HG02798 (cell line): ENCODE measurements around the gene RYR2.
"Not testable (repeated sequence)": the region's sequence is repeated elsewhere in the genome, so short reads cannot be mapped to it uniquely, and the experiment has no call there.

ENCODE experiments used
- ATAC-seq: cut with Tn5 transposase; IDR thresholded peaks from one replicate; pipeline ENCODE4 v1.9.1; 2021; ENCODE audit warnings: mild to moderate bottlenecking; ENCODE audit not compliant: unreplicated experiment, poor library complexity

Gene RYR2

GRCh38 chr1:237134929-237135328 lies 92.9 kb downstream of the RYR2 start:
- ATAC-seq, result no peak

- no peak for ATAC-seq
Measured at GRCh38 chr1:237138551-237138950, 96.6 kb downstream of the RYR2 start.

GRCh38 chr1:237139732-237140131 lies 97.7 kb downstream of the RYR2 start:
- no peak for ATAC-seq

GRCh38 chr1:237140986-237141385 lies 99.0 kb downstream of the RYR2 start:
- no peak for ATAC-seq

GRCh38 chr1:237141502-237141901 lies 99.5 kb downstream of the RYR2 start:
- no peak for ATAC-seq

GRCh38 chr1:237145379-237146135 lies 103.6 kb downstream of the RYR2 start:
- no peak for ATAC-seq

GRCh38 chr1:237146241-237146640 lies 104.3 kb downstream of the RYR2 start:
- no peak for ATAC-seq

GRCh38 chr1:237149857-237150256 lies 107.9 kb downstream of the RYR2 start:
- ATAC-seq, result no peak

GRCh38 chr1:237151979-237152378 lies 110.0 kb downstream of the RYR2 start:
- not testable (repeated sequence) for ATAC-seq

GRCh38 chr1:237152506-237153335 lies 110.7 kb downstream of the RYR2 start:
- no peak for ATAC-seq

- no peak for ATAC-seq
Measured at GRCh38 chr1:237154157-237154556, 112.2 kb downstream of the RYR2 start.

- ATAC-seq, result no peak
Measured at GRCh38 chr1:237164406-237165352, 122.7 kb downstream of the RYR2 start.

- no peak for ATAC-seq
Measured at GRCh38 chr1:237166086-237166485, 124.1 kb downstream of the RYR2 start.

GRCh38 chr1:237166593-237167101 lies 124.7 kb downstream of the RYR2 start:
- no peak for ATAC-seq

- no peak for ATAC-seq
Measured at GRCh38 chr1:237170149-237170548, 128.2 kb downstream of the RYR2 start.

- ATAC-seq, result no peak
Measured at GRCh38 chr1:237171454-237172117, 129.6 kb downstream of the RYR2 start.

- ATAC-seq, result no peak
Measured at GRCh38 chr1:237172118-237172485, 130.1 kb downstream of the RYR2 start.

GRCh38 chr1:237179503-237179902 lies 137.5 kb downstream of the RYR2 start:
- ATAC-seq, result no peak

GRCh38 chr1:237180256-237180655 lies 138.3 kb downstream of the RYR2 start:
- no peak for ATAC-seq
